ENCODE data around the gene PLA2G2C. TPM values are rescaled to one million over a fixed set of nuclear protein-coding genes. Genes with fewer than 3 reads are reported as not detected.
"Not testable (repeated sequence)": the region's sequence is repeated elsewhere in the genome, so short reads cannot be mapped to it uniquely, and the experiment has no call there.

PLA2G2C gene
- total and polyA plus RNA-seq, 4 donors = not detected

- 50% methylated on average over 7 of the region's 7 CpGs for WGBS
- H3K9ac ChIP-seq (ENCODE audit: low read depth in 1 of 2, low read length in 2 of 2); DNase-seq (ENCODE audit: low spot score); H3K4me3 ChIP-seq (ENCODE audit: low read depth in 1 of 3, low read length in 3 of 3); H3K9me3 ChIP-seq (ENCODE audit: control insufficient read depth in 4 of 4, low read length in 3 of 4); H3K4me1 ChIP-seq (ENCODE audit: control insufficient read depth in 4 of 4, insufficient read depth in 4 of 4, low read length in 3 of 4); H3K27me3 ChIP-seq (ENCODE audit: control insufficient read depth in 4 of 4, insufficient read depth in 4 of 4, low read length in 3 of 4); H3K36me3 ChIP-seq (ENCODE audit: control insufficient read depth in 4 of 4, insufficient read depth in 3 of 4, low read depth in 1 of 4, low read length in 3 of 4); H3K27ac ChIP-seq (ENCODE audit: low read depth in 1 of 2, low read length in 2 of 2): not testable (repeated sequence)
Measured at GRCh38 chr1:20232564-20232963, 46.2 kb upstream of the PLA2G2C start.

GRCh38 chr1:20229171-20229570 lies 42.9 kb upstream of the PLA2G2C start:
- TF ChIP-seq RXRA (IDR thresholded peaks at IDR 0.05) (no peak), NR2F2 (IDR thresholded peaks at IDR 0.05) (no peak), CTCF (IDR thresholded peaks at IDR 0.05; ENCODE audit: low read depth, low read length, missing input control) (no peak), HNF4G (IDR thresholded peaks at IDR 0.05) (no peak)
- H3K36me3 ChIP-seq (ENCODE audit: control insufficient read depth in 4 of 4, insufficient read depth in 3 of 4, low read depth in 1 of 4, low read length in 3 of 4) = no peaks in the 10 kb centered on the region
- no peaks in the 10 kb centered on the region for H3K4me1 ChIP-seq (ENCODE audit: control insufficient read depth in 4 of 4, insufficient read depth in 4 of 4, low read length in 3 of 4)
- no peaks in the 10 kb centered on the region for H3K9me3 ChIP-seq (ENCODE audit: control insufficient read depth in 4 of 4, low read length in 3 of 4)
- H3K27me3 ChIP-seq (ENCODE audit: control insufficient read depth in 4 of 4, insufficient read depth in 4 of 4, low read length in 3 of 4) = peaks cover 0 to 3% (median 1%) of the 10 kb centered on the region in 4 donors
- no peak for DNase-seq (ENCODE audit: low spot score)
- H3K9ac ChIP-seq (ENCODE audit: low read depth in 1 of 2, low read length in 2 of 2) = no peak overlapping the region
- no peak overlapping the region for H3K4me3 ChIP-seq (ENCODE audit: low read depth in 1 of 3, low read length in 3 of 3)
- no peak overlapping the region for H3K27ac ChIP-seq (ENCODE audit: low read depth in 1 of 2, low read length in 2 of 2)
- 56% methylated on average over 2 of the region's 2 CpGs for WGBS

- H3K4me1 ChIP-seq (ENCODE audit: control insufficient read depth in 4 of 4, insufficient read depth in 4 of 4, low read length in 3 of 4) = no peaks in the 10 kb centered on the region
- H3K9ac ChIP-seq (ENCODE audit: low read depth in 1 of 2, low read length in 2 of 2) = no peak overlapping the region
- no peaks in the 10 kb centered on the region for H3K36me3 ChIP-seq (ENCODE audit: control insufficient read depth in 4 of 4, insufficient read depth in 3 of 4, low read depth in 1 of 4, low read length in 3 of 4)
- no peaks in the 10 kb centered on the region for H3K9me3 ChIP-seq (ENCODE audit: control insufficient read depth in 4 of 4, low read length in 3 of 4)
- WGBS = 81% methylated on average over 11 of the region's 11 CpGs
- no peak overlapping the region for H3K27ac ChIP-seq (ENCODE audit: low read depth in 1 of 2, low read length in 2 of 2)
- no peak for DNase-seq (ENCODE audit: low spot score)
- TF ChIP-seq ATF3 (IDR thresholded peaks at IDR 0.05) (no peak), RXRA (IDR thresholded peaks at IDR 0.05) (no peak), CTCF (IDR thresholded peaks at IDR 0.05; ENCODE audit: low read depth, low read length, missing input control) (no peak)
- H3K27me3 ChIP-seq (ENCODE audit: control insufficient read depth in 4 of 4, insufficient read depth in 4 of 4, low read length in 3 of 4) = peaks cover 0 to 3% (median 0%) of the 10 kb centered on the region in 4 donors
- no peak overlapping the region for H3K4me3 ChIP-seq (ENCODE audit: low read depth in 1 of 3, low read length in 3 of 3)
Measured at GRCh38 chr1:20228314-20228825, 42.1 kb upstream of the PLA2G2C start.

GRCh38 chr1:20227704-20228103 lies 41.4 kb upstream of the PLA2G2C start:
- Histone ChIP-seq H3K27me3 (ENCODE audit: control insufficient read depth in 4 of 4, insufficient read depth in 4 of 4, low read length in 3 of 4) (peaks cover 0 to 3% (median 0%) of the 10 kb centered on the region in 4 donors), H3K4me3 (ENCODE audit: low read depth in 1 of 3, low read length in 3 of 3) (no peak overlapping the region), H3K9me3 (ENCODE audit: control insufficient read depth in 4 of 4, low read length in 3 of 4) (no peaks in the 10 kb centered on the region), H3K4me1 (ENCODE audit: control insufficient read depth in 4 of 4, insufficient read depth in 4 of 4, low read length in 3 of 4) (no peaks in the 10 kb centered on the region), H3K36me3 (ENCODE audit: control insufficient read depth in 4 of 4, insufficient read depth in 3 of 4, low read depth in 1 of 4, low read length in 3 of 4) (no peaks in the 10 kb centered on the region), H3K9ac (ENCODE audit: low read depth in 1 of 2, low read length in 2 of 2) (no peak overlapping the region), H3K27ac (ENCODE audit: low read depth in 1 of 2, low read length in 2 of 2) (no peak overlapping the region)
- DNase-seq (ENCODE audit: low spot score) = no peak
- TF ChIP-seq EGR1 (IDR thresholded peaks at IDR 0.05; ENCODE audit: low read depth in 2 of 2) (no peak), YY1 (IDR thresholded peaks at IDR 0.05) (no peak), HNF4A (conservative IDR thresholded peaks at IDR 0.05) (no peak), GABPA (IDR thresholded peaks at IDR 0.05 in 1 of 2, conservative IDR thresholded peaks at IDR 0.05 in 1 of 2) (no peak), FOXA2 (IDR thresholded peaks at IDR 0.05) (no peak), FOXA1 (IDR thresholded peaks at IDR 0.05) (no peak), NR2F2 (IDR thresholded peaks at IDR 0.05) (no peak), ATF3 (IDR thresholded peaks at IDR 0.05) (no peak), JUND (IDR thresholded peaks at IDR 0.05) (no peak), RAD21 (IDR thresholded peaks at IDR 0.05) (no peak), TAF1 (conservative IDR thresholded peaks at IDR 0.05) (no peak), CTCF (IDR thresholded peaks at IDR 0.05; ENCODE audit: low read depth, low read length, missing input control) (no peak)
- 59% methylated on average over 4 of the region's 4 CpGs for WGBS
